HT-29 (cell line): Measurements from ENCODE around the gene PTOV1. TPM values are rescaled to one million over a fixed set of nuclear protein-coding genes. Genes with fewer than 3 reads are reported as not detected.

Experiments used
- DNase-seq: peaks from one replicate; pipeline ENCODE4 v3.0.0-alpha.2; 2015; ENCODE audit warnings: low spot score
- total RNA-seq: library from RNA; depleted of rRNA; stranded (reverse); fragments of >200 nt; shearing (Covaris generic); gene quantifications from 2 replicates; pipeline ENCODE4 v1.2.3, GENCODE V29; 2014

Gene PTOV1
- total RNA-seq, 1 experiment from 2014 or later: 218 TPM

DNA sequence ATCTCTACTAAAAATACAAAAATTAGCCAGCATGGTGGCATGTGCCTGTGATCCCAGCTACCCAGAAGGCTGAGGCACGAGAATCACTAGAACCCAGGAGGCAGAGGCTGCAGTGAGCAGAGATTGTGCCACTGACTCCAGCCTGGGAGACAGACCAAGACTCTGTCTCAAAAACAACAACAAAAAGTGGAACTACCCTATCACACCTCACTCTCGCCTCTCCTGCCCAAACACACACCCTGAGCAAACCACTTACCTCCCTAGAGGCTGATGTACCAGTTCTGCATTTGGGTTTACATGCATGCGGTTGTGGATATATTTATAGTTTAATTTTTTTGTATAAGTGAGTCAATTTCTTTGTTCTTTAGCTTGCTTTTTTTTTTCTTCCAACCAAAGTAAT, 7.7 kb upstream of the PTOV1 start:
- DNase-seq: no peak

DNA sequence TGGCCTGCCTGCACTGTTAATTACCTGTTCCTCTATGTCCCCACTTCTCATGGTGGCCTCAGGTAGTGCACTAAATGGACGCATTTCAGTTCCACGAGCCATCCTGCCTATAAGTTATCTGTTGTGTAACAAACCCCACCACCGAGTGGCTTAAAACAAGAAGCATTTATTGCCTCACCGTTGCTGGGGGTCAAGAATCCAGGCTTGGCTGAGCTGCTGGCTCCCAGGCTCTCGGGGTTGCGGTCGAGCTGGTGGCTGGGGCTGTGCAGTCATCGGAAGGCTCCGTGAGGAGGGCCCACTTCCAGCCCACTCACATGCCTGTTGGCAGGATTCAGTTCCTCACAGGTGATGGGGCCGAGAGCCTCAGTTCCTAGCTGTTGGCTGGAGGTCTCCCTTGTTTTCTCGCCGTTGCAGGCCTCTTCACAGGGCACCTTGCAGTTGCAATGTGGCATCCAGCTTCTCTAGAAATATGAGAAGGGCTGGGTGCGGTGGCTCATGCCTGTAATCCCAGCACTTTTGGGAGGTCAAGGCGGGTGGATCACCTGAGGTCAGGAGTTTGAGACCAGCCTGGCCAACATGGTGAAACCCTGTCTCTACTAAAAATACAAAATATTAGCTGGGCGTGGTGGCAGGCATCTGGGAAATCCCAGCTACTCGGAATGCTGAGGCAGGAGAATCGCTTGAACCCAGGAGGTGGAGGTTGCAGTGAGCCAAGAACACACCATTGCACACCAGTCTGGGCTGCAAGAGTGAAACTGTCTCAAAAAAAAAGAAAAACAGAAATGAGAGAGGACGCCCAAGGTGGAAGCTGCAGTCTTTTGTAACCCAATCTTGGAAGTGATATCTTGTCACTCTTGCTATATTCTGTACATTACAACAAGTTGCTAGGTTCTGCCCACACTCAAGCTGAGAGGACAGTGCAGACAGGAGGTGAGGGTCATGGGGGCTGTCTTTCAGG, 6.5 kb upstream of the PTOV1 start:
- no peak for DNase-seq

DNA sequence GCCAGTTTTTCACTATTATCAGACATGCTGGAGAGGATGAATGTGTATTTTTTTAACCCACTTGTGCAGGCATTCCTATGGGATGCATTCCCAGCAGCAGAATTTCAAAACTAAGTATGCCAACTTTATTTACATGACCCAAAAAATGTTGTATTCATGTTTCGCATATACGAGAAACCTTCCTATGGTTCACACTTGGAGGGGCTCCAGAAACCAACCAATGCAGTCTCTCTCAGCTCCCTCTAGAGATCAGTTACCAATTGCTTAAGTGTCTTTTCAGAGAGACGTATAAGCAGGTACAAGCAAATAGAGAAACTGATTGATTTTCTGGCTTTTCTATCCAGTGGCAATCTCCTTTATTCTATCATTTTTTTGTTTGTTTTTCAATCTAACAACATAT, 5.5 kb upstream of the PTOV1 start:
- DNase-seq: no peak

DNA sequence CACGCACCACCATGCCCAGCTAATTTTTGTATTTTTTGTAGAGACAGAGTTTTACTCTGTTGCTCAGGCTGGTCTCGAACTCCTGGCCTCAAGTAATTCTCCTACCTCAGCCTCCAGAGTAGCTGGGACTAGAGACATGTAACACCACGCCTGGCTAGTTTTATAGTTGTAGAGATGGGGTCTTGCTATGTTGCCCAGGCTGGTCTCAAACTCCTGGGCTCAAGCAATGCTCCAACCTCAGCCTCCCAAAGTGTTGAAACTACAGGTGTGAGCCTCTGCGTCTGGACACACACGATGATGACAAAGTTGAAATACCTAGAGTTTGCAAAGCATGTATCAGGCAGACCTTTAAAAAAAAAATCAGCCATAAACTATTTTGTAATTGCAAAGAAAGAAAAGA, 4.6 kb upstream of the PTOV1 start:
- no peak for DNase-seq

DNA sequence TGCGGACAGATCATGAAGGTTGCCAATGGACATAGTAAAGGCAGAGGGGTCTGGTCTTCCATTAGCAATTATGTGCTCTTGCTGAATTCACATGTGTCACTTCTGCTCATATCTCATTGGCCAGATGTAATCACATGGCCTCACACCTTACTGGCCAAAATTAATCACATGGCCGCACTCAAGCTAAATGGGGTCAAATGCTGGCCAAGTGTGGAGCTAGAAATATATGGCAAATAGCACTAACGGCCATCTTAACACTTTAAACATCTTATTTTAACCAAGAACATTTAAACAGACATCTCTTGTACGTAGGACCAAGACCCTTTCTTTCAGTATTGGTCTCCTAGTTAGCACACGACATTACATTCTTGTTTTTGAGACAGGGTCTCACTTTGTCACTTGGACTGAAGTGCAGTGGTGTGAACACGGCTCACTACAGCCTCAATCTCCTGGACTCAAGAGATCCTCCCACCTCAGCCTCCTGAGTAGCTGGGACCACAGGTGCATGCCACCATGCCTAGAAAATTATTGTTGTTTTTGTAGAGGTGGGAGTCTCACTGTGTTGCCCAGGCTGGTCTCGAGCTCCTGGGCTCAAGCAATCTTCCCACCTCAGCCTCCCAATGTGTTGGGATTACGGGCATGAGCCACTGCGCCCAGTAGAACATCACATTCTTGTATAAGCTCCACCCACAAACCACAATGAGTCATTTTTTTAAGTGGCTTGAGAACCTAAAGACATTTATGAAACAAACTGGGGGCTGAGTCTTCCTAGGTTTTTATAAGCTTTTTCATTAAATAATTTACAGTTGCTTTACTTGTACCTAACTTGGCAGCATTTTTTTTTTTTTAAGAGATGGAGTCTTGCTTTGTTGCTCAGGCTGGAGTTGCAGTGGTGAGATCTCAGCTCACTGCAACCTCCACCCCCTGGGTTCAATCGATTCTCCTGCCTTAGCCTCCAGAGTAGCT, 2.9 kb upstream of the PTOV1 start:
- peak; percentile 85 for DNase-seq

DNA sequence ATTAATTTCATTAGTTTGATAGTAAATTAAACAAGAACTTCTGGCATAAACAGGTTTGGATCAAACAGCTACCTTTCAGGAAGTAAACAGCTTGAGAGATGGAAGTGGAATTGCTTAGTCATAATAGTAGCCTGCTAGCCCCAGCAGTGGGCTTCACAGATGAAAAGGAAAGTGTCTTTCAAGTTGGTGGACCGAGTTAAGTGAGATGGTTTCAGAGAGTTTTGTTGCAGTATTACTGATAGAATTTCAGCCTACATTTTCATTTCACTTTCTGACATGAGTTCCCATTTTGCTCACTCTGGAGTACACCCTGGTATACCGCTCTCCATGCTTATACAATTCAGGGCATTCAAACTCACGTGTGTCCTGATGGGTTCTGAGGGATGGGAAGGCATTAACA, 2.0 kb upstream of the PTOV1 start:
- no peak for DNase-seq

DNA sequence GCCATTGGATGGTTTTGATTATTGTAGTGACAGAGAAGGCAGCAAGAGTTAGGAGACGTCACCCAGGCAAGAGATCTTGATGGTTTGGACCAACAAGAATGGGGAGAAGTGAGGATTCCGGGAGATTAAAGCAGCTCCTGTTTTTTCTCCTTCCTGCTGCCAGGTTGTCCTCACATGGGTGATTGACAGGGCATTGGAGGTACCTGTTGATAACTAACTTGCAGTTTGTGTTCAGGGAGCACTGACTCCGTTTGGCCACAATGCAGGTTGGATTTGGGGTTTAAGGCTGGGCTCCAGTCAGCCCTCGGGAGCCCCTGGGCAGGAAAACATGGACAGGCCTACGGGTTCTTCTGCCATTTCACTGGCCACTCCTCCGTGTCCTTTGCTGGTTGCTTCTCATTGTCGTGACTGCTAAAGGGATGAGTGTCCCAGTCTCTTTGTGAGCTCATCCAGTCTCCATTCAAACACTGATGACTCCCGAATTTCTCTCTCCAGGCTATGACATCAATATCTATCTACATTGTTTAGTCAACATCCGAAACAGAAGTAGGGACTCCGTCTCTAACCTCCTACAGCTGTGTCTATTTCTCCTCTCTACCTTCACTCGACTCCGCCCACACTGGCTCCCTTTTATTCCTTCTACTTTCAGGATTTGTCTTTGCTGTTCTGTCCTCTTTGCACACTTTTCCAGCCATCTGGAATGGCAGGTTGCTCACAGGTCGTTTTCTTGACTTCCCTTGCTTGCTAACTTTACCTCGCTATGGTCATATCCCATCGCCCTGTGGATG, 1.3 kb upstream of the PTOV1 start:
- DNase-seq: peak; percentile 28

DNA sequence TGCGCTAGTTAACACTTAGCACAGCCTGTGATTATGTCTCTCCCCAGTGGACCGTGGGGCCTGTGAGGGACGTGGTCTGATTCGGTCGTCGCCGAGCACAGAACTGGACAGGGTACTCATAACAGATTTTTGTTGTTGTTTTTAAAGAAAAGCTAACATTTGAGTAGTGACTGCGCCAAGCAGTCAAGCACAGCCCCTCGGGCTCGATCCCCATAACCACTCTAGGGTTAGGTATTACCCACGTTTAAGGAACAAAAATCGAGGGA, 805 bp upstream of the PTOV1 start:
- DNase-seq: no peak

DNA sequence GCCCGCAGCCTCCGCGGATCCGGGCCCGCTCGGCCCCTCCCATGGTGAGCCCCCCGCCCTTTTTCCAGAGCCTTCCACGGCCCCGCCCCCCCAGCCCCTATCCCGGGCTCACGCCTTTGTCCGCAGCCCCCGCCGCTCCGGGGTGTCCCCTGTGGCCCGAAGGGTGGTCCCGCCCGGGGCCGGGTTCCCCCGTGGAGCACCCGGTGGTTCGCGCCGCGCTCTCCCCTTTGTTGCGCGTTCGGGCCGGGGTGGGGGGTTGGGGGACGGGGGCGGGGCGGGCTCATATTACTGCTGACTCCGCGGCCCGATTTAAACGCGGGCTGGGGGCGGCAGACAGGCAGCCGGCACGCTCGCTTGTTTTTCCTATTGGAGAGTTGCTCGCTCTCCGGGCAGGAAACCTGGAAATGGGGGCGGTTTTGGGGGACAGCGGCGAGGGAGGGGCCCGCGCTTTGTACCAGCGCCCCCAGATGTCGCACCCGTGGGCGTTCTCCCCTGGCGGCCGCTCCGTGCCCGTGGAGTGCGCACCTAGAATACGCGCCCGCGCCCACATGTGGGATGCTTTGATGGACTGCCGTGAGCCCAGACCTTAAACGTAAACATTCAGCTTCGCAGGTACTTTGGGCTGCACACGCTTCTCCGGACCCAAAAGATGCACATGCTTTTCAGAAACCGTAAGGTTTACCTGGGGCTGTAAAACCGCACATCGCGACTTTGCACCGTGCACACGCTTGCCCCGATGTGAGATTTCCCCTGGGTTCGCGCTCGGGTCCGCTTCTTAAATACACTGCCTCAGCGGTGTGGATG, 699 bp downstream of the PTOV1 start:
- DNase-seq: peak; percentile 38

DNA sequence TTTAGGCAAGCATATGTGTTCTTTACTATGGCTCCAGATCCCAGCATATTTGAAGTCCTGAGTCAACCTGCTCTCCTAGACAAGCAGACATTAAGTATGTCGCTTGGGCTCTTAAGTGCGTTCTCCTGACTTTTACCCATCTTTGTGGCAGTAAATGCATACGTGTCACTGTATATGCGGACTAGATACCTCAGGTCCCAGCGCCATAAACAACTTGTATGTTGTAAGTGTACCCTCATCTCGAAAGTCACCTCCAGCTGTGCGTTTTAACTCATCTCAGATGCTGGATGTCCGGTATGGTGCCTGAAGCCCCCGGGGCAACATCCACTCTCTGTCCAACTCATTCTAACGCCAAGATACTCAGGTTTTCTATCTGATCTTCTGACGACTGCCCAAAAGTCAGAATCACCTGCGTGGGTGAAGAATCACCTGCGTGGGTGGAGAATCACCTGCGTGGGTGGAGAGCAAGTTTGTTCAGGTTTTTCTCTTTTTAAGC, 1.7 kb downstream of the PTOV1 start:
- peak; percentile 16 for DNase-seq

DNA sequence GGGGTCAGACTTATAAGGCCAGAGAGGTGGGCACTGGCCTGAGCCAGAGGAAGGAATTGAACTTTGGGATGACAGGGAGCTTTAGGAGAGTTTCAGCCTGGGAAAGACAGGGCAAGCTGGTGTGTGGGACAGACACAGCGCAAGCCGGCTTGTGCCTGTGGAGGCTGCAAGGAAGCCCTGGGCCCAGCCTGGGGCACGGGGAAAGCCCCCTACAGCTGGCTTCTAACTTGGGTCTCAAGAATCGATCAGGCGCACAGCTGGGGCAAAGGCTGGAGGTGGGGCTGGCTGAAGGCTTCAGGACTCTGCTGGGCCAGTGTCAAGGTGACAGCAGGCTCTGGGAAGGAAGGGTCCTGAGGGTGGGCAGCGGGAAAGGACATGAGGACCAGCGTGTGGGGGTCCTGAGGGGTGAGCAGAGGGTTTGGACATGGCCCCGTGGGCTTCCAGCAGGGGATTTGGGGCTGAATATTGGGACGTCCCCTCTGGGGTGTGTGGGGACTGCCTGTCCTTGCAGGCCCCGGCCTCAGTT, 3.0 kb downstream of the PTOV1 start:
- no peak for DNase-seq

DNA sequence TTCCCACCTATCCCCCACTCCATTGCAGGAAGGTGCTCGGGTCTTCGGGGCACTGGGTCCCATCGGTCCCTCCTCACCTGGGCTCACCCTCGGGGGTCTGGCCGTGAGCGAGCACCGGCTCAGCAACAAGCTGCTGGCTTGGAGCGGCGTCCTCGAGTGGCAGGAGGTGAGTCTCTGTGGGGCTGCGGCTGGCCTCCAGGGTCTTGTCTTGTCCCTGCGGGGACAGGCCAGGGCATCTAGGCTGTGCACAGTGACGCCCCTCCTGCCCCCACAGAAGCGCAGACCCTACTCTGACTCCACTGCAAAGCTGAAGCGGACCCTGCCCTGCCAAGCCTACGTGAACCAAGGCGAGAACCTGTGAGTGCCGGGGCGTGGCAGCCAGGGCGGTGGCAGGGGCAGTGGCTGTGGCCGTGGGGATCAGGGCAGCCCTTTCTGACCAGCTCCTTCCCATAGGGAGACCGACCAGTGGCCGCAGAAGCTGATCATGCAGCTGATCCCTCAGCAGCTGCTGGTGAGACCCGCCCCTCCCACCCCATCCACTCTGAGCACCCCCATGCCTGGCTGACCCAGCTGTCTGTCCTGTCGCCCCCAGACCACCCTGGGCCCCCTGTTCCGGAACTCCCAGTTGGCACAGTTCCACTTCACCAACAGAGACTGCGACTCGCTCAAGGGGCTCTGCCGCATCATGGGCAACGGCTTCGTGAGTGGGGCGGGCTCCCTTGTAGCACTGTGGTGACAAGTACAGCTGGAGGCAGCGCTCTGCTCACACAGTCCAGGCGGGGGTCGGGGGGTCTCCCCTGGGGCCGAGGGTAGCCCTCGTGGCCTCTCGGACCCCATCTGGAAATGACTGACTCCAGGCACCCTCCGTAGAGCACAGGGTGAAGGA, 3.7 kb downstream of the PTOV1 start:
- no peak for DNase-seq

DNA sequence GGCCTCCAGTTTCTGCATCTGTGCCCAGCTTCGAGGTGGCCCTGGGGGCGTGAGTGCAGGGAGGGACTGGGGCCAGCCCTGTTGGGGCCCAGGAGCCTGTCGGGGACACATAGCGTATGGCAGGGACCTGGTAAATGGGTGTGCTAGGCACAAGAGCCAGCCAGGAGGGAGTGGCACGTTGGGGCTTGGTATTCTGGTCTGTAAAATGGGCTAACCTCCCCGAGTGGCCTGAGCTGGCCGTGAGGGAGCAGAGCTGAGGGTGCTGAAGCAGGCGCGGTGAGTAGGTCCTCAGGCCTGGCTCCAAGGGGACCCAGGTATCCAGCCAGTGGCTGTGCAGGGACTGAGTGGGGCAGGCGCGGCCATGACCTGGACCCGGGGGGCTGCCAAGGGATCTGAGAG, 4.3 kb downstream of the PTOV1 start:
- DNase-seq: no peak

DNA sequence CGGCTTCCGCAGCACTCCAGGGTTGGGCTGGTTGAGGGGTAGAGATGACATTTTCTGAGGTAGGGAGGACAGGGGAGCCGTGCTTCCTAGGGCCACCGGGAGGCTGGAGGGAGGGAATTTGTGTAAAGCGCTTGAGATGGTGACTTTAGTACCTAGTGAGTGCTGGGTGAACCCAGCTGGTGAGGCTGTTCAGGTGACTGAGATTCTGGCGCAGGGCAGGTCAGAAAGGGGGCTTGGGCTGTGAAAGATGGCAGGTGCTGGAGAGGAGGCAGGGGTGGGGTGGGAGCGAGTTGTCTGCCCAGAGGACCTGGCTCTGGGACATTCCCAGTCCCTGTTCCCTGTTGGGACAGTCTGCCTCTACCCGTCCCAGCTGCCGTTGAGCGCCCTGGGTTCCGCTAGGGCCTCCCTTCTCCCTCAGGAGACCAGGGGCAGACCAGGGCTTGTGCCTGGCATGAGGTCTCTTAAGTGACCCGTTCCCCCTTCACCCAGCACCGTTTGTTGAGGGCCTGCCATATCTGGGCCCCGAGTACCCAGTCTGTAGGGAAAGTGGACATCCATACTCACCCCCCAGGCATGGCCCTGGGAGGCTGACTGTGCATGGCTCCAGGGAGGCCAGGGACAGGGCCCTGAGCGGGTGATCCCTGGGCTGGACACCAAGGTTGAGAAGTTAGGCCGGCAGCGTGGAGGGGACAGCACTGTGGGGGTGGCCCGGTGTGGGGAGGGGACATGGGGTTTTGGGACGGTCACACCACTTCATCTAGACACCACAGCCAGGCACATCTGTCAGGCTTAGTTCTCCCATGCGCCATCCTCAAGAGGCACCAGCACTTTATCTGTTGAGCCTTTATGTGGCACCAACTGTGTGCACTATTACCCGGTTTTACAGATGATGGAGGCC, 5.0 kb downstream of the PTOV1 start:
- DNase-seq: peak; percentile 29

DNA sequence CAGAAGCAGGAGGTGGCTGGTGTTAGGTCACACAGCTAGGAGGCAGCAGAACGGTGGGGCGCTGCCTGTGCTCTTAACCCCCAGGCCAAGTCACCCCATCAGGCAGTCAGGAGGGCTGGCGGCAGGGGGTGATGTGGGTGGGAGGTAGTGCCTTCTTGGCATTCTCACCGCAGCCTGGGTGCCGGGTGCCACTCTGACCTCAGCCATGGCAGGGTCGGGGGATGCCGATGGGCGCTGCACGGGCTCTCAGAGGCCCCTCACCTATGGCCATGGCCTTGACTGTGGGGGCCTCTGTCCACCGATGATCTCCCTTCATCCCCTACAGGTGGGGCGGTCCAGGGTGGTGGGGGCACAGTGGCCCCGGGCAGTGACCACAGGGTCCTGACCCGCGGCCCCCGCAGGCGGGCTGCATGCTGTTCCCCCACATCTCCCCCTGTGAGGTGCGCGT, 5.6 kb downstream of the PTOV1 start:
- peak; percentile 23 for DNase-seq

DNA sequence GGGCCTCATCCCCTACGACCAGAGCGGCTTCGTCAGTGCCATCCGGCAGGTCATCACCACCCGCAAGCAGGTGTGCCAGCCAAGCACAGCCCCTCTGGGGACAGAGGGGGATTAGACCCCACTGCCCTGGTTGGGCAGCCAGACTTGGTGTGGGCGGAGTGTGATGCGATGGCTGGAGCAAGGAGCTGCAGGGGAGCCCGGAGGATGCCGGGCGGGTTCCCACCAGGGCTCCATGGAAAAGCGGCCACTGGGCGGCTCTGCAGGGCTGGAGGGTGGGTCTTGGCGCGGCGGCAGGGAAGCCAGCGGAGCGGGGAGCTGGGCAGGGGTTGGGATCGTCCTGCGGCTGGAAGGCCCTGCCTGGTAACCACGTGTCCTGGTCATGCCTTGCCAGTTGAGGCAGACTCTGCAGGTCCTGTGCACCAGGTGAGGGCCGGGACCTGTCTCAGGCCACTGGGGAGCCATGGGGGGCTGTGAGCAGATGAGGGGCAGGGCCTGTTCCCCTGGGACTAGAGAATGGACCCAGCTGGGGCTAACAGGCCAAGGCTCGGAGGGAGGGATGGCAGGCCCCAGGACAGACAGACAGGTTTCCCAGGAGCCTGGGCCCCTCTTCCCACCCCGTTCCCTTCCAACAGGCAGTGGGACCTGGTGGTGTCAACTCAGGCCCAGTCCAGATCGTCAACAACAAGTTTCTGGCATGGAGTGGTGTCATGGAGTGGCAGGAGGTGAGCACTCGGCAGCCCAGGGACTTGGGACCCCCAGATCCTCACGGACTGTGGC, 6.3 kb downstream of the PTOV1 start:
- peak; percentile 49 for DNase-seq

DNA sequence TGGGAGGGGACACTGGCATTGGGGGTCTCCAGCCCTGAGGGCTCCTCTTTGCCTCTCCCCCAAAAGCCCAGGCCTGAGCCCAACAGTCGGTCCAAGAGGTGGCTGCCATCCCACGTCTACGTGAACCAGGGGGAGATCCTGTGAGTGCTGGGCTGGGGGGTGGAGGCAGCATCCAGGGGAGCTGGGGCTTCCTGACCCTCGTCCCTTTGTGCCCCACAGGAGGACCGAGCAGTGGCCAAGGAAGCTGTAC, 6.8 kb downstream of the PTOV1 start:
- DNase-seq: no peak
